ELF-1 (cell line): ENCODE measurements around the gene CDKN1B.

ENCODE experiments used
- DNase-seq: peaks from one replicate; pipeline ENCODE4 v3.0.0-alpha.2; 2016; ENCODE audit warnings: low read depth, low spot score

Gene CDKN1B

DNA sequence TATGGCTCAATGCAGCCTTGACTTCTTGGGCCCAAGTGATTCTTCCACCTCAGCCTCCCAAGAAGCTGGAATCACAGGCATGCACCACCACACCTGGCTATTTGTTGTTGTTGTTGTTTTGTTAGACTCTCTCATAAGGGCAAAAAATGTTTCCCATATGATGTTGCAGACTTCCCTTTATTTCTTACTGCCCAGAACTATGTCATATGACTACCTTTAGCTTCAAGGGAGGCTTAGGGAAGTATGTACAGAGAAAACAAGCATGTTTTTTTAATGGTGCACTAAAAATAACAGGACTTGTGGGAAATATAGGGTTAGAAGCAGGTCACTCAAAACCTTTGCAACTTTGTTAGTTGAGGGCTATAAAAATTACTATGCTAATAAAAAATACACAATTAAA lies 16.9 kb upstream of the CDKN1B start:
- DNase-seq, result no peak

DNA sequence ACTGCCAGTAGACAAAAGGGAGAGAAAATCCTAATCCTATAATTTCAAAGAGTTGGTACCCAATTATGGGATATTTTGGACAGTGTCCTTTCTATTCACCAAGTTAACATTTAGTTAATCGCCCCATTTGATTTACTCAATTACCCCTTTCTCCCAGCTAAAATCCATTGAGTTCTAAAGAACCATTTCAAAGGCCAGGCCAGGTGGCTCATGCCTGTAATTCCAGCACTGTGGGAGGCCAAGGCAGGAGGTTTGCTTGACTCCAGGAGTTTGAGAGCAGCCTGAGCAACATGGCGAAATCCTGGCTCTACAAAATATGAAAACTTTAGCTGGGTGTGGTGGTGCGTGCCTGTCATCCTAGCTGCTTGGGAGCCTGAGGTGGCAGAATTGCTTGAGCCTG lies 15.7 kb upstream of the CDKN1B start:
- DNase-seq, result no peak

DNA sequence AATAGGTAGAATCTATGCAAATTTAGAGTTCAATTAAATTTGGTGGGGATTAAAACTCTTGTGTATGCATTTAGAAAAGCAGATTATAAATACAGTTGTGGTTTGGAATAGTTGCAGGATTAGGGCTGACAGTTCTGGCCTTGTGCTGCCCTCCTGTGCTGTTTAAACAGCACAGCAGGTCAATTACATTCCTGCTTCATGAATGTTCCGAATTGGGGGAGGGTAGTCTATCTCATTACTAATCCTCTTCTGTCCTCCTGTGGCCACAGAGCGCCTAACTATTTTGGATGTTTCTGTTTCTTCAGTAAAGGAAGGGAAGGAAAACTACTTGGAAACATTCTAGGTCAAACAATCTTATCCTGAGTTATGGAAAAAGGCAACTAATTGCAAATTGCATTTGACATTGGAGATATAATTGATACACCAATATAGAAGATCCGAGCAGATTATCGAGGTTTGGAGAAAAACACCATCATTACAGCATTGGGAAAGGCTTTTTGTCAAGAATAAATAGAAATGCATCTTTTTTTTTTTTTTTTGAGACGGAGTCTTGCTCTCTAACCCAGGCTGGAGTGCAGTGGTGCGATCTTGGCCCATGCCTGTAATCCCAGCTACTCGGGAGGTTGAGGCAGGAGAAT lies 12.5 kb upstream of the CDKN1B start:
- peak; percentile 78 for DNase-seq

DNA sequence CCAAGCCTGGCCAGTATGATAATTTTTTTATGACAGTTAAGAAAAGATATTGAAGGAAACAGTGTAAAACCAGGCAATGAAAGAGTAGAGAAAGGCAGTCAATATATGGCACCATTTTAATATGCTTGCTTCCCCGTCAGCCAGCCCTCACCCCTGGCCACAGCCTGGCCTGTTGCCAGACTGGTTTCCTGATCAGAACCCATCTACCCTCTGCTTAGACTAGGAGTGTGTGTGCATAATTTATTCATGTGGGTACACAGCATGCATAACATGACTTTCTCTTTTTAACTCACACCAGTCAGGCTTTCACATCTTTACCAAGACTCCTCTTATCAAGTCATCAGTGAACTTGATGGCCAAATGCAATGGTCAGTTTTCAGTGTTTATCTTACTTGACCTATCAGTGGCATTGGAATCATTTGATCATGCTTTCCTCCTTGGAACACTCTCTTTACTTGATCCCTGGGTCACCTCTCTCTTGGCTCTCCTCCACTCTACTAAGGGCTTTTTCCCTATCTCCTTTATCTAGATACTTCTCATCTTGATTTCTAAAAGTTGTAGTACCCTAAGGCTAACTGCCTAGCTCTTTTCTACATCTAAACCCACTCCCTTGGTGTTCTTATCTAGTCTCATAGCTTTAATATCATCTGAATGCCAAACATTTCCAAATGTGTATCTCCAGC lies 11.2 kb upstream of the CDKN1B start:
- no peak for DNase-seq

DNA sequence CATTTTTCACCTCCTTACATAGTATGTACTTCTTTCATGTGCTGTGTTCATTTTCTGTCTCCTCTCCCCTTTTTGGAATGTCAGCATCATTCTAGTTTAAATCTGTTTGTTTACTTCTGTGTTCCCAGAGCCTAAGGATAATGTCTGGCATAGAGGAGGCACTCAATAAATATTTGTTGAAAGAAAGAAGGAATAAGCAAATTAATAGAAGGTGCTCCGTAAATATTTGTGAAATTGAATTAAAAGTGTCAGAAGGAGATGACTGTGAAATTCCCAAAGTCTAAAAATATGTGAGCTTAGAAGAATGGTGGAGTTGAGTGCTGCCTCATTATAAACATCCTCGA lies 3.3 kb upstream of the CDKN1B start:
- no peak for DNase-seq

DNA sequence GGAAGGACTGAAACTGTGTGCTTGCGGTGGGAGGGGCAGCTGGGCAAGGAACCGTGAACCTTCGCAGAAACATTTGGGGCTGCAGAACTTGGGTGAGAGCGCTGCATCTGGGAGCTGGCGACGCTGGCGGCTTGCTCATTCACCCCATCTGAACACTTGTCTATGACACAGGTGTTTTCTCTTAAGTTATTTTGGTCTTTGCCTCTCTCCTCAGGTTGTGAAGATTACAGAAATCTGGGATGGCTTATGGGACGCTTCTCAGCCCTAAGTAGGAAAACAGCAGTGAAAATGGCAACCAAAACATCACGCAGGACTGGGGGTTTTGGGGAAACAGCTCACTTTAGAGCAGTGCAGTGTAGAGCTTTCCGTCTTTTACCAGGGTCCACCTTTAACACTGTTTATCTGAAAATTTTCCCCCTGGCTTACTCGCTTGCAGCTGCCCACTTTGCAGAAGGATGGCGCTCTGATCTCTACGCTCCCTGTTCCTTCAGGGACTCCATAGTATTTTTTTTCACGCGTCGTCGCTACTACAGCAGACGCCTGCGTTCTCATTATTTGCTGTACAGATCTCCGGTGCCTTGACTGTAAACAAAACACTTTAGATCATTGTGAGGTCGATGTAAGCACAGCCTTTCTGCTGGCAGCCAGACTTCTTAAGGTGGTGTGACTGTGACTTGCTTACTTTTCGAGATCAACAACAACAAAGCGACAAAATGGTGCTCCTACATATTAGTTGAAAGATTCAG lies 2.7 kb upstream of the CDKN1B start:
- peak; percentile 33 for DNase-seq

DNA sequence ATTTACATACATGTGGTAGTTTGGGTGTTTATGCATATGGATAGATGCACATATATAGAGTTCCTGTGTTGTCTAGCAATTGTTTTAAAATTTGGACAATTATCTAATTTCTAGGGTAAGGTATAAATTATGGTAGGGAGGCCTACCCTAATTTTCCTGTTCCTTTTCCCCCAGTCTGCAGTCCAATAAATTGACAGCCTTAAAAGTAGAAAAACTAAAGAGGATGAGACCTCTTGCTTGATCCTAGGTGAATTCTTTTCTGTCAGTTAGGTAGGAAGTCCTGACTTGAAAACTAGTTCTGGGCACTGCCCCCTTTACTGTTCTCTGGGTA lies 2.1 kb upstream of the CDKN1B start:
- DNase-seq, result no peak

DNA sequence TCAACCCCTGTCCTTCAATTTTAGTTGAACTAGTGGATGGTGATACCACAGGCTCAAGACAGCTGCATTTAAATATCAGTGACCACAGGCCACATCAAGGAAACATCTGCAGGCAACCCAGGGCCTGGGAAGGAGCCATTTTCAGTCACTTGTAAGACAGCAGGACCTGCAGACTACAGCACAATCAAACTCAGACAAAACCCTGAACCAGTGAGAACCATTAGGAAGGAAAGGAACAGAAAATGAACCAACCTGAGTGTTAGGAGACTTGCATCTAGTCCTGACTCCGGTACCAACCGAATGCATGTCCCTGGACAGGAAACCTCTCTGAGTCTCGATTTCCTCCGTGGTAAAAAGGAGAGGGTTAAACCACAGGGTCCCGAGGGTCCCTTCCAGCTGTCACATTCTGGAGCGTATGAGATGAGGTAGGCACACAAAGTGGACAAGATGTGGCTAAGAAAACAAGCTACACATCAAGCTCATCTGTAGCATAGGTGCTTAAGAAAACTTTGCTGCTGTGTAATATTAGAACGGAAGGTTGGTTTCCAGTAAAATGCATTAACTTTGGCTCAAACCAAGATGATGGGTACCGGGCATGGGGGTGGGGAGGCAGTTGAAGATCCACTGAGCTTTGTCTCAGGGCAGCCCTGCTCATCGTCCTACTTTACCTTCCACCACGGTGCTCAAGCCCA lies 1.6 kb upstream of the CDKN1B start:
- DNase-seq, result no peak

DNA sequence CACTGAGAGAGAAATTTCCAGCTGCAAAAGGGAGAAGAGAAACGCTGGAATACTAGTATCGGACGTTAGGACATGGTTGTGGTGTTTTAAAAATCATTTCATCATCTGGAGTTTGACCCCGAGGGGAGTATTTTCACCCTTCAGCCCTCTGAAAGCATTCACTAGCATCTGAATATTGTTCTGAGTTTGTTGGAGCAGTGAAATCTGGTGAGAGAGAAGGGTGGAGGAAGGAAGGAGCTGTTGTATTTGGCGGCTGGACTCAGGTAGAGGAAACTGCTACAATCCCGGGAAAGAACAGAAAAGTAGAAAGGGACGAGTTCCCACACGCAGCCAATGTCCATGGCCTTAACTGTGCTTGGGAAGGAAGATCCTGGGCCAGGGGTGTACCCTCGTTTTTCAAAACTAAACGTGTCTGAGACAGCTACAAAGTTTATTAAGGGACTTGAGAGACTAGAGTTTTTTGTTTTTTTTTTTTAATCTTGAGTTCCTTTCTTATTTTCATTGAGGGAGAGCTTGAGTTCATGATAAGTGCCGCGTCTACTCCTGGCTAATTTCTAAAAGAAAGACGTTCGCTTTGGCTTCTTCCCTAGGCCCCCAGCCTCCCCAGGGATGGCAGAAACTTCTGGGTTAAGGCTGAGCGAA lies 896 bp upstream of the CDKN1B start:
- no peak for DNase-seq

DNA sequence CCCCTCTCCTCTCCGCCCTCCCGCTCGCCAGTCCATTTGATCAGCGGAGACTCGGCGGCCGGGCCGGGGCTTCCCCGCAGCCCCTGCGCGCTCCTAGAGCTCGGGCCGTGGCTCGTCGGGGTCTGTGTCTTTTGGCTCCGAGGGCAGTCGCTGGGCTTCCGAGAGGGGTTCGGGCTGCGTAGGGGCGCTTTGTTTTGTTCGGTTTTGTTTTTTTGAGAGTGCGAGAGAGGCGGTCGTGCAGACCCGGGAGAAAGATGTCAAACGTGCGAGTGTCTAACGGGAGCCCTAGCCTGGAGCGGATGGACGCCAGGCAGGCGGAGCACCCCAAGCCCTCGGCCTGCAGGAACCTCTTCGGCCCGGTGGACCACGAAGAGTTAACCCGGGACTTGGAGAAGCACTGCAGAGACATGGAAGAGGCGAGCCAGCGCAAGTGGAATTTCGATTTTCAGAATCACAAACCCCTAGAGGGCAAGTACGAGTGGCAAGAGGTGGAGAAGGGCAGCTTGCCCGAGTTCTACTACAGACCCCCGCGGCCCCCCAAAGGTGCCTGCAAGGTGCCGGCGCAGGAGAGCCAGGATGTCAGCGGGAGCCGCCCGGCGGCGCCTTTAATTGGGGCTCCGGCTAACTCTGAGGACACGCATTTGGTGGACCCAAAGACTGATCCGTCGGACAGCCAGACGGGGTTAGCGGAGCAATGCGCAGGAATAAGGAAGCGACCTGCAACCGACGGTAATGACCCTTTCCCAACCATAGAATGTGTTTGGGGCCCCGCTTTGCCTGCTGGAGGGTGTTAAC lies 615 bp downstream of the CDKN1B start:
- peak; percentile 50 for DNase-seq

DNA sequence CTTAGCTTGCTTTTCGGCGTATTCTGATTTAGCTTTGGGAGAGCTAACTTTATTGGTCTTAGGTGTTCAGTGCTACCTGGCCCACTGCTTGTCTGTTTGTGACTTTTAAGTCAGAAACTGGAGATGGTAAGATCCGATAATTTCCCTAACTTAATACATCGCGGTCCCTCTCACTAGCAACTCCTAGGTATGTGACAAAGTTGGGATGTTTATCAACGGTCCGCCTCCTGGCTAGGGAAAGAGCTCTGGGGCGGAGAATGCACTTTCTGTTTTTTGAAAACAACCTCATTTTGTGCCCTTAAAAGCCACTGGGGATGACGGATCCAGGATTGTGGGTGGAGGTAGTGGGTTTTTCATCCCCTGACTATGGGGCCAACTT lies 1.2 kb downstream of the CDKN1B start:
- peak; percentile 17 for DNase-seq

DNA sequence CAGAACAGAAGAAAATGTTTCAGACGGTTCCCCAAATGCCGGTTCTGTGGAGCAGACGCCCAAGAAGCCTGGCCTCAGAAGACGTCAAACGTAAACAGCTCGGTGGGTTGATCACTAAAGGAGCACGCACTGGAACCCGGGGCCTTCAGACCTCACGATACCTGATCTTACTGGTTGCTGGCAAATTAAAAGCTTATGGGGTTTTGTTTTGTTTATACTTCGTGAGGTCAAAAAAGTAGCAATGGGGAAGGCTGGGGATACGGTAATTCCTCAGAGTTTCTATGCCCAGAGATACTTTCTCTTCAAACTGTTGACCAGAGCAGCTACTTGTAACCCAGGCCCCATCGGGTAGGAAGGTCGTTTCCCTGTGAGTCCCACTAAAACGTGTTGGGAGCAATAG lies 1.7 kb downstream of the CDKN1B start:
- peak; percentile 25 for DNase-seq

DNA sequence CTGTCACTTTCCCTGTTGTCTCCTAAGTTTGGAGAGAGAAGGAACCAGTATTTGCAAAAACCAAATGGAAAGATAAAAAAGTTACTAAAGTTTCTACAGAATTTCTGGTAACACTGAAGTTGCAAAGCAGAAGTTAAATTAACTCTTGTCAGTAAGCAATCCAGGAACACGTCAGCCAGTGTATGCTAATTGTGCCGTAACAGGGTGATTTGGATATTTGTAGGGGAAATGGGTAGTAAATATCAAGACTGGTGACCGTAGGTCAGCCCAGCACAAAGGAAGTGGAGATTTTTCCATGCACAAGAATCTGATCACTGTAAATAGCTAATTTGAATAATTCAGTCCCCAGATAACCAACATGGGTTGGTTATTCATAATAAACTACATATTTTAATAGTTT lies 2.3 kb downstream of the CDKN1B start:
- DNase-seq, result no peak

DNA sequence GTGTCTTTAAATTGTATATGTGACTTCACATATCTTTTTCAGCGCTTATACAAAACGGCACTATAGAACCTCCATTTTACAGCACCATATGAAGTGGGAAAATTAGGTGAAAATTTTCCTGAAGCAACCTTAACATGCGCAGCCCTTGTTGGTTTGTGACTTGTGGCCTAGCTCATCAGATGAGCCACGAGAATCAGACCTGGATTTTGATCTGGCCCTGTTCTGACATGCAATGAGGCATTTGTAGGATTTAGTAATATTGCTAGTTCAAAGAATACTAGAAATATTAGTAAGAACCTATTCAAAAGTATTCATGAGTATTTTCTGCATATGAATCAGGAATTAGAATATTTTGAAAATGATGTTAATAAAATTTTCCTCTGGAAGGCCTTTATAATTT lies 2.9 kb downstream of the CDKN1B start:
- no peak for DNase-seq

DNA sequence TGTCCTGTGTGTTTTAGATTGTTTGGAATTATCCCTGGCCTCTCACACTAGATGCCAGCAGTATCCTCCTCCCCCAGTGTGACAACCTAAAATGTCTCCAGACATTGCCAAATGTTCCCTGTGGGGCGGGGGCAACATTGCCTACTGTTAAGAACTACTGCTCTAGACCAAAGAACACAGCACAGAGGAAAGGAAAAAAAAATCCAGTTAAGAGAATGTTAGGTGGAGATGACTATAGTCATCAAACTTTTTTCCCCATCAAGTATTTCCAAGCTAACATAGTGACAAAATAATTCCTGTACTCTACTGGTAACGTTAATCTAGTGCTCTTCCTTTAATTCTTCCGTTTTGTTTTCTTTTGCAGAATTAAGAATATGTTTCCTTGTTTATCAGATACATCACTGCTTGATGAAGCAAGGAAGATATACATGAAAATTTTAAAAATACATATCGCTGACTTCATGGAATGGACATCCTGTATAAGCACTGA lies 3.5 kb downstream of the CDKN1B start:
- DNase-seq, result no peak

DNA sequence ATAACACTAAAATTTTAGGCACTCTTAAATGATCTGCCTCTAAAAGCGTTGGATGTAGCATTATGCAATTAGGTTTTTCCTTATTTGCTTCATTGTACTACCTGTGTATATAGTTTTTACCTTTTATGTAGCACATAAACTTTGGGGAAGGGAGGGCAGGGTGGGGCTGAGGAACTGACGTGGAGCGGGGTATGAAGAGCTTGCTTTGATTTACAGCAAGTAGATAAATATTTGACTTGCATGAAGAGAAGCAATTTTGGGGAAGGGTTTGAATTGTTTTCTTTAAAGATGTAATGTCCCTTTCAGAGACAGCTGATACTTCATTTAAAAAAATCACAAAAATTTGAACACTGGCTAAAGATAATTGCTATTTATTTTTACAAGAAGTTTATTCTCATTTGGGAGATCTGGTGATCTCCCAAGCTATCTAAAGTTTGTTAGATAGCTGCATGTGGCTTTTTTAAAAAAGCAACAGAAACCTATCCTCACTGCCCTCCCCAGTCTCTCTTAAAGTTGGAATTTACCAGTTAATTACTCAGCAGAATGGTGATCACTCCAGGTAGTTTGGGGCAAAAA lies 4.1 kb downstream of the CDKN1B start:
- no peak for DNase-seq

DNA sequence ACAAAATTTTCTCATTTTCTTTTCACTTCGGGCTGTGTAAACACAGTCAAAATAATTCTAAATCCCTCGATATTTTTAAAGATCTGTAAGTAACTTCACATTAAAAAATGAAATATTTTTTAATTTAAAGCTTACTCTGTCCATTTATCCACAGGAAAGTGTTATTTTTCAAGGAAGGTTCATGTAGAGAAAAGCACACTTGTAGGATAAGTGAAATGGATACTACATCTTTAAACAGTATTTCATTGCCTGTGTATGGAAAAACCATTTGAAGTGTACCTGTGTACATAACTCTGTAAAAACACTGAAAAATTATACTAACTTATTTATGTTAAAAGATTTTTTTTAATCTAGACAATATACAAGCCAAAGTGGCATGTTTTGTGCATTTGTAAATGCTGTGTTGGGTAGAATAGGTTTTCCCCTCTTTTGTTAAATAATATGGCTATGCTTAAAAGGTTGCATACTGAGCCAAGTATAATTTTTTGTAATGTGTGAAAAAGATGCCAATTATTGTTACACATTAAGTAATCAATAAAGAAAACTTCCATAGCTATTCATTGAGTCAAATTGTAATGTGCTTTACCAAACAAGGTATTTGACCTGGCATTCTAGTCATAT lies 4.8 kb downstream of the CDKN1B start:
- DNase-seq, result no peak

DNA sequence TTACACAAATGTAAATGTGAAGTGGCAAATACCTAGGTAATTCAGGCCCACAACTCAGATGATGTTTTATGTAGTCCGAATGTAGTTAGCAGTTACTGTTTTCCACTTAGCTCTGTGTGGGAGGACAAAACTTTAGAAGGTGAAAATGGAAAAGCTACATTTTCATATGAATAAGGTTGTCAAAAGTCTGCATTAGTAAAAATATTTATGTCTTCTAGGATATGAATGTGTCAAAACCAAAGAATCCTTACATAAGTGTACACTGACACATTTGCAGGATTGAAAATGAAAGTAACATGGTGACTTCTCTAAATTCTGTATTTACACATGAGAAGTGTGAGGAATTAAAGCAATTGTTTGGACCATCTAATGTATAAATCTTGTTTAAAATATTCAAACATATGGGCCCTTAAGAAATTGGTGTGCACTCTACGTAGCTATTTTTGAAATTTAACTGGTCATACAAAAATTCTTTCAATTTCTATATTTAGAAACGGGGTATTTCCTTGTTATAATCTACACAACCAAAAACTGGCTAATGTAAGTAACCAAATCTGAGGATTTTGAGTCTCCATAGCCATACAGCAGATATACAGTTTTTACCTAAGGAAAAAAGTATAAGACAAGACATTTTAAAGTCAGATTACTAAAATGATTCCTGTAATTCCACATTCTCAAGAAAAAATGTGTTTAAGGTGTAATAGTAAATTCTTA lies 5.4 kb downstream of the CDKN1B start:
- no peak for DNase-seq

DNA sequence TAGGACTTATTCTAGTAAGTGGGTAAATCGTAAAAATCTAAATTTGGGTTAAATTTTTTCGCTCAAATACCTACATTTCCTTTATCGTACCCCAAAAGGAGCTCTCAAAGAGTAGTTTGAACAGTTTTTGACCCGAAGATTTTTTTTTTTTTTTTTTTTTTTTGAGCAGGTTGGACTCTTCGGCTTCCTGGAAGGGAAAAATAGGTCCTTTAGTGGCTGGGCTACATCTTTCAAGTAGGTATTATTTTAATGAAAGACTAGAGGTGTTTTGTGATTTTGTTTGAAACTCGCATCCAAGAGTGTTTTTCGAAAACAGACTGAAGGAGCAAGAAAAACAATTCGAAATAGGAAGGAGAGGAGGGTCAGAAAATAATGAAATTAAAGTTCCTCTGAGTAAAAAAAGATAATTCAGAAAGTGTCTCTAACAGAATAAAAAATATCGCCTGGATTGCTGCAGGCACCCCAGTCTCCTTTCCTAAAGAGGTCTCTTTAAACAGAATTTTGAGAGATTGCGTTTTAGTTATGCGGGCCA lies 6.0 kb downstream of the CDKN1B start:
- DNase-seq, result no peak
